ENCODE data around the gene EPC1.

GRCh38 chr10:32328499-32328898, 18.5 kb downstream of the EPC1 start:
- no peak for TF ChIP-seq CTCF (IDR thresholded peaks at IDR 0.05; ENCODE audit: insufficient read depth, low read depth, low read length)
- no peak for TF ChIP-seq EZH2 (IDR thresholded peaks at IDR 0.05; ENCODE audit: insufficient read depth, low read length)
